NCI-H146 treated with DMSO at 0.1 percent for 48 hours (cell line): ENCODE data around the gene PTK6.

Source experiments
- DNase-seq: peaks from one replicate; lab custom pipeline; 2025; ENCODE audit not compliant: unreplicated experiment; lab: John Stamatoyannopoulos, UW

PTK6 gene

GRCh38 chr20:63481503-63481902 is 55.7 kb downstream of the PTK6 start:
- no peak for DNase-seq

GRCh38 chr20:63479695-63480419 is 57.3 kb downstream of the PTK6 start:
- peak; percentile 21 for DNase-seq

- DNase-seq, result no peak
These were observed 58.6 kb downstream of the PTK6 start for GRCh38 chr20:63478346-63479302.
